Peyer's patch (tissue), 4 donors: ENCODE data around the gene FAM53A.
A peak's percentile ranks its signal among the peaks of the same experiment; 100 is the strongest.

Experiments
- CTCF ChIP-seq, 6 experiments: fragments of 450-650 bp in 4 of 6; fragments of 200-600 bp in 2 of 6; sonication (generic) in 1 of 6; IDR thresholded peaks; one replicate each; pipeline ENCODE4 v1.5.1; 2017 to 2019; ENCODE audit warnings: antibody characterized with exemption in 6 of 6, mild to moderate bottlenecking in 3 of 6, moderate library complexity in 1 of 6
- POLR2A ChIP-seq, 2 donors: fragments of 450-650 bp; IDR thresholded peaks; one replicate each; pipeline ENCODE4 v1.5.1; 2017; ENCODE audit warnings: antibody characterized with exemption in 2 of 2, mild to moderate bottlenecking in 2 of 2, moderate library complexity in 2 of 2

- peak in 1 of 6 experiments; percentile 12 for TF ChIP-seq CTCF (IDR thresholded peaks at IDR 0.05)
- TF ChIP-seq POLR2A (IDR thresholded peaks at IDR 0.05), result no peak
Measured at GRCh38 chr4:1684506-1685234, 557 bp upstream of the FAM53A start.
